NT2/D1 (cell line): ENCODE data around the gene AGXT.

ENCODE experiments used
- SUZ12 ChIP-seq: IDR thresholded peaks from 2 replicates; pipeline ENCODE4 v1.6.1; 2011; ENCODE audit not compliant: insufficient read length, insufficient read depth; ENCODE audit errors: extremely low read depth
- YY1 ChIP-seq: IDR thresholded peaks from 2 replicates; pipeline ENCODE4 v1.6.1; 2011; ENCODE audit not compliant: insufficient read length, insufficient read depth
- ZNF274 ChIP-seq: IDR thresholded peaks from 2 replicates; pipeline ENCODE4 v1.6.1; 2011; ENCODE audit warnings: mild to moderate bottlenecking, low read depth, low read length

- no peak for TF ChIP-seq ZNF274
- TF ChIP-seq YY1, result no peak
- TF ChIP-seq SUZ12, result no peak
Observed at GRCh38 chr2:240861547-240861946, 7.1 kb upstream of the AGXT start.
